Hepatocyte (in vitro differentiated cells): Measurements from ENCODE around the gene RPL9.

Source experiments
- CTCF ChIP-seq: fragments of 200-600 bp; sonication (generic); IDR thresholded peaks from 2 replicates; pipeline ENCODE4 v1.5.1; 2016; ENCODE audit warnings: antibody characterized with exemption, mild to moderate bottlenecking; ENCODE audit not compliant: poor library complexity
- EZH2 ChIP-seq: fragments of 200-600 bp; sonication (generic); IDR thresholded peaks from 2 replicates; pipeline ENCODE4 v1.6.1; 2016; ENCODE audit warnings: antibody characterized with exemption, mild to moderate bottlenecking, borderline replicate concordance
- EZH2phosphoT487 ChIP-seq: fragments of 200-600 bp; sonication (generic); IDR thresholded peaks from one replicate; pipeline ENCODE4 v1.6.1; 2018; ENCODE audit warnings: antibody characterized with exemption, mild to moderate bottlenecking, low read depth, moderate library complexity; ENCODE audit not compliant: unreplicated experiment, severe bottlenecking

GRCh38 chr4:39429476-39430334, 29.0 kb downstream of the RPL9 start:
- no peak for TF ChIP-seq EZH2
- no peak for TF ChIP-seq CTCF
- no peak for TF ChIP-seq EZH2phosphoT487
